Measurements from ENCODE around the gene HSPB9. TPM values are rescaled to one million over a fixed set of nuclear protein-coding genes. Genes with fewer than 3 reads are reported as not detected.

HSPB9 gene
- total and polyA plus RNA-seq, 2 donors (not counting 3 experiments of a cell fraction or from before 2014, with no cell fraction given), result not detected

DNA sequence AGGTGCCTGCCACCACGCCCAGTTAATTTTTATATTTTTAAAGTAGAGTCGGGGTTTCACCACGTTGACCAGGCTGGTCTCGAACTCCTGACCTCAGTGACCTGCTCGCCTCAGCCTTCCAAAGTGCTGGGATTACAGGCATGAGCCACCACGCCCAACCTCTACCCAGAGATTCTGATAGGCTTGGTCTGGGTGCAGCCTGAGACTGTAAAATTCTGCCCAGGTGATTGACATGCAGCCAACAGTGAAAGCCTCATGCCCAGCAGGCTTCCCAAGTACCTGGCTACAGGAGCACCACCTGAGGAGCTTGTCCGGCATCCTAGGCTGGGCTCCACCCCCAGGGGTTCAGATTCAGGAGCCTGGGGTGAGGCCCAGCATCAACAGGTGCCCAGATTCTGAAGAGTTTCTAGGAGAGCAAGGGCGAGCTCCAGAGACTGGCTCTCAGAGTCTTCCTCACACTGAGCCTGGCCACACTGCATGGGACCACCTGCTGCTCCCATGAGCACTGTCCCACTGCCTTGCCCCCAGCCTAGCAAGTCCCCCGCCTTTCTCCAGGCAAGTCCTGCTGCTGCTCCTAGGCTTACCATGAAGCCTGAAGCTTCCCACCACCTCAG lies 41.0 kb upstream of the HSPB9 start:
- H3K9ac ChIP-seq (replicated peaks; ENCODE audit: extremely low read depth, insufficient read depth, low read length), result no peak overlapping the region
- H4K20me1 ChIP-seq (replicated peaks; ENCODE audit: control insufficient read depth, extremely low read depth, insufficient read depth, low read length), result no peaks in the 10 kb centered on the region
- intact Hi-C loops (cut with micrococcal nuclease), result no loop called here
- no peak for TF ChIP-seq FOS (IDR thresholded peaks at IDR 0.05; ENCODE audit: borderline replicate concordance, insufficient read depth, low read length)
- TF ChIP-seq, protein P1, sequence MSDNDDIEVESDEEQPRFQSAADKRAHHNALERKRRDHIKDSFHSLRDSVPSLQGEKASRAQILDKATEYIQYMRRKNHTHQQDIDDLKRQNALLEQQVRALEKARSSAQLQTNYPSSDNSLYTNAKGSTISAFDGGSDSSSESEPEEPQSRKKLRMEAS (IDR thresholded peaks at IDR 0.05; ENCODE audit: insufficient read depth, insufficient read length), result no peak
- no peaks in the 10 kb centered on the region for H3K9me3 ChIP-seq (replicated peaks; ENCODE audit: control insufficient read depth, insufficient read depth, low read length)
- DNase-seq (ENCODE audit: low read depth, low spot score), result no peak
- peaks cover 0 to 2% of the 10 kb centered on the region in 2 experiments for H3K27me3 ChIP-seq (ENCODE audit: control insufficient read depth in 2 of 2, insufficient read depth in 2 of 2, low read length in 2 of 2)
- peaks cover 3% of the 10 kb centered on the region for H3K4me1 ChIP-seq (ENCODE audit: control insufficient read depth, extremely low read depth, insufficient read depth, low read length)
- H3K4me3 ChIP-seq (replicated peaks in 1 of 3; ENCODE audit: insufficient read depth in 1 of 3, low read depth in 1 of 3, low read length in 3 of 3), result no peak overlapping the region
- dilution Hi-C loops (cut with MboI; ENCODE audit: extremely low pct_ligation_motif_present, low sequenced_read_pairs), result no loop called here
- H3K9me1 ChIP-seq (replicated peaks; ENCODE audit: control insufficient read depth, extremely low read depth, insufficient read depth, low read length), result no peaks in the 10 kb centered on the region
- ChIA-PET POLR2A (no interaction called here), CTCF (no interaction called here)
- no TSS peak for BruUV-seq (replicated peaks)
- no peak overlapping the region for H3K27ac ChIP-seq (ENCODE audit: insufficient read depth, low read depth, low read length)
- no peak for FAIRE-seq
- H3K79me2 ChIP-seq (ENCODE audit: control insufficient read depth, insufficient read depth, low read length), result no peaks in the 10 kb centered on the region
- H3K4me2 ChIP-seq (ENCODE audit: insufficient read depth, low read length), result no peak overlapping the region
- no peak overlapping the region for H2AFZ ChIP-seq (ENCODE audit: low read depth, low read length)
- H3K36me3 ChIP-seq (ENCODE audit: control insufficient read depth in 2 of 2, extremely low read depth in 1 of 2, insufficient read depth in 2 of 2, low read length in 2 of 2), result no peaks in the 10 kb centered on the region

DNA sequence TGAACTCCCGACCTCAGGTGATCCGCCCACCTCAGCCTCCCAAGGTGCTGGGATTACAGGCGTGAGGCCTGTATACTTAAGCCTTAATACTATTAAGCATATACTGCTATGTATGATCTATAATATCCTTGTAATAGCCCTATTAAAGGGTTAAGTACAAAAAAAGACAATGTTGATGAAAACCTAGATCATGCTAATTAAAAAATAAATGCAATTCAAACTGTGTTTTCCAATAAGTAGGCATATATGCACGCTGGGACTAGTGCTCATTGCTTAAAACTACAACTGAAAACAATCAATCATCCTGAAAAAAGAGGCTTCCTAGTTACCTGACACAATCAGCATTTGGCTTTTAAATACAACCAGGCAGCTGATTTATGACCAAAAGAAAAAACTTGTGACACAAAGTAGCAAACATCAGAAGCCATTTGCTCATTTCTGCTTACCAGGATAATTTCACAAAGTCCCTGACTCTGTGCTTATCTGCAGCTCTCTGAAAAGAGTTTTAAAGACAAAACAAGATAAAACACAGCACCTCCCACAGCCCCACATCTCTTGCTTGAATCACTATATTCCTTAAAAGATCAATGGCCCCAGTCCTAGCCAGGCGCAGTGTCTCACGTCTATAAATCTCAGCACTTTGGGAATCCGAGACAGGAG lies 35.4 kb upstream of the HSPB9 start:
- no peaks in the 10 kb centered on the region for H3K9me1 ChIP-seq (replicated peaks; ENCODE audit: control insufficient read depth, extremely low read depth, insufficient read depth, low read length)
- no peaks in the 10 kb centered on the region for H3K9me3 ChIP-seq (replicated peaks; ENCODE audit: control insufficient read depth, insufficient read depth, low read length)
- CTCF ChIA-PET, result interaction anchor here (0.8 to 3.5 kb wide), 2 partner anchors 13 to 19 kb away, joined by 3 to 13 read pairs; no protein-coding TSS in a partner anchor
- no peak overlapping the region for H3K9ac ChIP-seq (replicated peaks; ENCODE audit: extremely low read depth, insufficient read depth, low read length)
- no peak for FAIRE-seq
- no peaks in the 10 kb centered on the region for H4K20me1 ChIP-seq (replicated peaks; ENCODE audit: control insufficient read depth, extremely low read depth, insufficient read depth, low read length)
- no peak overlapping the region for H2AFZ ChIP-seq (ENCODE audit: low read depth, low read length)
- no peak overlapping the region for H3K4me3 ChIP-seq (replicated peaks in 1 of 3; ENCODE audit: insufficient read depth in 1 of 3, low read depth in 1 of 3, low read length in 3 of 3)
- DNase-seq (ENCODE audit: low read depth, low spot score), result no peak
- no peaks in the 10 kb centered on the region for H3K4me1 ChIP-seq (ENCODE audit: control insufficient read depth, extremely low read depth, insufficient read depth, low read length)
- no peak overlapping the region for H3K27ac ChIP-seq (ENCODE audit: insufficient read depth, low read depth, low read length)
- no peak for TF ChIP-seq FOS (IDR thresholded peaks at IDR 0.05; ENCODE audit: borderline replicate concordance, insufficient read depth, low read length)
- TF ChIP-seq, protein P1 (IDR thresholded peaks at IDR 0.05; ENCODE audit: insufficient read depth, insufficient read length), result no peak
- TF ChIP-seq, protein P2, sequence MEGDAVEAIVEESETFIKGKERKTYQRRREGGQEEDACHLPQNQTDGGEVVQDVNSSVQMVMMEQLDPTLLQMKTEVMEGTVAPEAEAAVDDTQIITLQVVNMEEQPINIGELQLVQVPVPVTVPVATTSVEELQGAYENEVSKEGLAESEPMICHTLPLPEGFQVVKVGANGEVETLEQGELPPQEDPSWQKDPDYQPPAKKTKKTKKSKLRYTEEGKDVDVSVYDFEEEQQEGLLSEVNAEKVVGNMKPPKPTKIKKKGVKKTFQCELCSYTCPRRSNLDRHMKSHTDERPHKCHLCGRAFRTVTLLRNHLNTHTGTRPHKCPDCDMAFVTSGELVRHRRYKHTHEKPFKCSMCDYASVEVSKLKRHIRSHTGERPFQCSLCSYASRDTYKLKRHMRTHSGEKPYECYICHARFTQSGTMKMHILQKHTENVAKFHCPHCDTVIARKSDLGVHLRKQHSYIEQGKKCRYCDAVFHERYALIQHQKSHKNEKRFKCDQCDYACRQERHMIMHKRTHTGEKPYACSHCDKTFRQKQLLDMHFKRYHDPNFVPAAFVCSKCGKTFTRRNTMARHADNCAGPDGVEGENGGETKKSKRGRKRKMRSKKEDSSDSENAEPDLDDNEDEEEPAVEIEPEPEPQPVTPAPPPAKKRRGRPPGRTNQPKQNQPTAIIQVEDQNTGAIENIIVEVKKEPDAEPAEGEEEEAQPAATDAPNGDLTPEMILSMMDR (IDR thresholded peaks at IDR 0.05; ENCODE audit: extremely low read depth in 1 of 2, insufficient read depth in 1 of 2, low read depth in 1 of 2, low read length in 2 of 2), result no peak
- TF ChIP-seq JUN (IDR thresholded peaks at IDR 0.05; ENCODE audit: borderline replicate concordance, insufficient read depth, insufficient read length, low read depth), result no peak
- no peak for TF ChIP-seq POLR2A (IDR thresholded peaks at IDR 0.05; ENCODE audit: low read depth, low read length)
- TF ChIP-seq EZH2 (IDR thresholded peaks at IDR 0.05; ENCODE audit: borderline replicate concordance, low read depth, low read length, severe bottlenecking), result no peak
- no peak for TF ChIP-seq POLR2AphosphoS5 (IDR thresholded peaks at IDR 0.05; ENCODE audit: insufficient read depth, low read depth, low read length)
- no peak for TF ChIP-seq MYC (IDR thresholded peaks at IDR 0.05; ENCODE audit: low read depth, low read length)
- no peak for TF ChIP-seq GATA2 (IDR thresholded peaks at IDR 0.05; ENCODE audit: insufficient read depth, insufficient read length, low read depth, low read length)
- H3K36me3 ChIP-seq (ENCODE audit: control insufficient read depth in 2 of 2, extremely low read depth in 1 of 2, insufficient read depth in 2 of 2, low read length in 2 of 2), result no peaks in the 10 kb centered on the region
- dilution Hi-C loops (cut with MboI; ENCODE audit: extremely low pct_ligation_motif_present, low sequenced_read_pairs), result no loop called here
- intact Hi-C loops (cut with micrococcal nuclease), result no loop called here
- no peaks in the 10 kb centered on the region for H3K79me2 ChIP-seq (ENCODE audit: control insufficient read depth, insufficient read depth, low read length)
- POLR2A ChIA-PET, result no interaction called here
- peaks cover 11 to 13% of the 10 kb centered on the region in 2 experiments for H3K27me3 ChIP-seq (ENCODE audit: control insufficient read depth in 2 of 2, insufficient read depth in 2 of 2, low read length in 2 of 2)
- BruUV-seq (replicated peaks), result no TSS peak
- no peak overlapping the region for H3K4me2 ChIP-seq (ENCODE audit: insufficient read depth, low read length)
